ENCODE results near the gene ANO1. TPM values are rescaled to one million over a fixed set of nuclear protein-coding genes. Genes with fewer than 3 reads are reported as not detected.

The ANO1 gene
- total RNA-seq, 1 experiment from 2014 or later: 10.9 TPM

- no peaks in the 10 kb centered on the region for H3K27me3 ChIP-seq (ENCODE audit: insufficient read depth, low read length)
- H3K56ac ChIP-seq (ENCODE audit: insufficient read length, low read depth, low read length): no peak overlapping the region
- H2BK12ac ChIP-seq (ENCODE audit: insufficient read length, low read depth, low read length): no peak overlapping the region
- Mint-ChIP-seq H3K36me3 (ENCODE audit: insufficient read depth in 1 of 3, low read depth in 3 of 3) (peaks cover 0 to 2% (median 0%) of the 10 kb centered on the region in 3 experiments; a peak in 2 of 7 replicates), H3K4me1 (peaks cover 44 to 52% of the 10 kb centered on the region in 2 experiments), H3K27ac (no peak overlapping the region; a peak in 1 of 7 replicates), H3K4me3 (no peak overlapping the region), H3K27me3 (ENCODE audit: low read depth) (peaks cover 5% of the 10 kb centered on the region), H3K9me3 (no peaks in the 10 kb centered on the region; a peak in 2 of 5 replicates)
- no peak overlapping the region for H2AK5ac ChIP-seq (ENCODE audit: insufficient read length, low read length)
- H2BK15ac ChIP-seq (ENCODE audit: low read depth, low read length): no peak overlapping the region
- H4K5ac ChIP-seq (ENCODE audit: insufficient read length, low read depth, low read length): no peak overlapping the region
- no peak overlapping the region for H3K4me2 ChIP-seq (ENCODE audit: insufficient read depth, insufficient read length, low read length)
- H3K9me3 ChIP-seq (ENCODE audit: control insufficient read depth, low read depth, low read length): no peaks in the 10 kb centered on the region
- no peak overlapping the region for H3K18ac ChIP-seq (ENCODE audit: insufficient read length, low read depth, low read length)
- H2BK5ac ChIP-seq (ENCODE audit: insufficient read length, low read length): no peak overlapping the region
- no peak overlapping the region for H2BK20ac ChIP-seq (ENCODE audit: low read depth, low read length, poor library complexity, severe bottlenecking)
- no peak overlapping the region for H3K23ac ChIP-seq (ENCODE audit: insufficient read length, low read depth, low read length)
- no peak overlapping the region for H4K91ac ChIP-seq (ENCODE audit: insufficient read length, low read depth, low read length)
- H2BK120ac ChIP-seq (ENCODE audit: low read depth, low read length, poor library complexity, severe bottlenecking): no peak overlapping the region
- no peaks in the 10 kb centered on the region for H3K79me1 ChIP-seq (ENCODE audit: insufficient read depth, low read depth, low read length, poor library complexity, severe bottlenecking)
- no CpG with 5 or more reads among the region's 5 CpGs for WGBS (ENCODE audit: extremely low coverage, insufficient read length, low lambda C conversion rate)
- no peak overlapping the region for H3K27ac ChIP-seq (ENCODE audit: insufficient read length, low read depth, low read length)
- no peaks in the 10 kb centered on the region for H3K4me1 ChIP-seq (ENCODE audit: insufficient read depth, low read length)
- H3K23me2 ChIP-seq (ENCODE audit: insufficient read length, low read depth, low read length, poor library complexity, severe bottlenecking): no peaks in the 10 kb centered on the region
- H4K8ac ChIP-seq (replicated peaks; ENCODE audit: insufficient read length, low read depth, low read length): no peak overlapping the region
- H3K79me2 ChIP-seq (ENCODE audit: insufficient read depth, low read length): no peaks in the 10 kb centered on the region
- no peak overlapping the region for H3K9ac ChIP-seq (ENCODE audit: extremely low read depth, insufficient read length, low read length)
- TF ChIP-seq, protein P1, sequence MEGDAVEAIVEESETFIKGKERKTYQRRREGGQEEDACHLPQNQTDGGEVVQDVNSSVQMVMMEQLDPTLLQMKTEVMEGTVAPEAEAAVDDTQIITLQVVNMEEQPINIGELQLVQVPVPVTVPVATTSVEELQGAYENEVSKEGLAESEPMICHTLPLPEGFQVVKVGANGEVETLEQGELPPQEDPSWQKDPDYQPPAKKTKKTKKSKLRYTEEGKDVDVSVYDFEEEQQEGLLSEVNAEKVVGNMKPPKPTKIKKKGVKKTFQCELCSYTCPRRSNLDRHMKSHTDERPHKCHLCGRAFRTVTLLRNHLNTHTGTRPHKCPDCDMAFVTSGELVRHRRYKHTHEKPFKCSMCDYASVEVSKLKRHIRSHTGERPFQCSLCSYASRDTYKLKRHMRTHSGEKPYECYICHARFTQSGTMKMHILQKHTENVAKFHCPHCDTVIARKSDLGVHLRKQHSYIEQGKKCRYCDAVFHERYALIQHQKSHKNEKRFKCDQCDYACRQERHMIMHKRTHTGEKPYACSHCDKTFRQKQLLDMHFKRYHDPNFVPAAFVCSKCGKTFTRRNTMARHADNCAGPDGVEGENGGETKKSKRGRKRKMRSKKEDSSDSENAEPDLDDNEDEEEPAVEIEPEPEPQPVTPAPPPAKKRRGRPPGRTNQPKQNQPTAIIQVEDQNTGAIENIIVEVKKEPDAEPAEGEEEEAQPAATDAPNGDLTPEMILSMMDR (conservative IDR thresholded peaks at IDR 0.05): no peak
- DNase-seq: no peak
- H3K4ac ChIP-seq (ENCODE audit: low read depth, low read length): no peak overlapping the region
- H3T11ph ChIP-seq (ENCODE audit: low read length): no peak overlapping the region
- no peak overlapping the region for H3K14ac ChIP-seq (ENCODE audit: insufficient read depth, low read length)
- H4K20me1 ChIP-seq (ENCODE audit: control insufficient read depth, insufficient read depth, insufficient read length): no peaks in the 10 kb centered on the region
- no peak overlapping the region for H2AFZ ChIP-seq (ENCODE audit: low read length)
Measured at GRCh38 chr11:70106757-70107156, 28.6 kb downstream of the ANO1 start.

All from H9 (cell line).